Heart right ventricle (tissue), 16 donors: ENCODE results near the gene ACCSL. TPM values are rescaled to one million over a fixed set of nuclear protein-coding genes. Genes with fewer than 3 reads are reported as not detected.

ENCODE experiments used
- ATAC-seq, 8 donors: fragments of 200-7000 bp; cut with Tn5 transposase; one replicate each; pipeline ENCODE4 v1.9.1; 2020; ENCODE audit warnings: mild to moderate bottlenecking in 8 of 8, moderate library complexity in 8 of 8, moderate number of reproducible peaks in 1 of 8
- DNase-seq, 2 donors: peaks; one replicate each; pipeline ENCODE4 v3.0.0-alpha.2; 2020
- H3K27ac ChIP-seq, 10 donors: fragments of 200-600 bp; sonication (generic) in 2 of 10; one replicate each; pipeline versions ENCODE4 v1.5.0 to v1.8.0; 2020 to 2022; ENCODE audit warnings: mild to moderate bottlenecking in 3 of 10
- H3K27me3 ChIP-seq, 7 donors: fragments of 200-600 bp; one replicate each; pipeline ENCODE4 v1.8.0; 2021 to 2022; ENCODE audit warnings: mild to moderate bottlenecking in 2 of 7
- H3K36me3 ChIP-seq, 9 donors: fragments of 200-600 bp; sonication (generic) in 1 of 9; one replicate each; pipeline versions ENCODE4 v1.5.0 to v1.8.0; 2020 to 2022; ENCODE audit warnings: mild to moderate bottlenecking in 2 of 9
- H3K4me1 ChIP-seq, 9 donors: fragments of 200-600 bp; sonication (generic) in 1 of 9; one replicate each; pipeline versions ENCODE4 v1.5.0 to v1.8.0; 2020 to 2022; ENCODE audit warnings: mild to moderate bottlenecking in 4 of 9
- H3K4me3 ChIP-seq, 10 donors: fragments of 200-600 bp; sonication (generic) in 2 of 10; one replicate each; pipeline versions ENCODE4 v1.5.0 to v1.8.0; 2020 to 2022; ENCODE audit warnings: mild to moderate bottlenecking in 7 of 10, moderate library complexity in 2 of 10
- H3K9me3 ChIP-seq, 11 donors: fragments of 200-600 bp in 10 of 11; sonication (generic) in 2 of 11; one replicate each; pipeline versions ENCODE4 v1.5.0 to v1.8.0; 2013 to 2022; ENCODE audit warnings: mild to moderate bottlenecking in 2 of 11, control low read depth in 1 of 11, moderate library complexity in 1 of 11
- WGBS, 2 donors: extraction: QIAGEN DNeasy Blood & Tissue Kit; methylation state at CpG; one replicate each; pipeline ENCODE4 v1.1.7; 2013; ENCODE audit warnings: inconsistent platforms in 1 of 2; 5-methylcytosine and 5-hydroxymethylcytosine counted together
- intact Hi-C, 10 donors: fragments of 100-400 bp; cut with DNase I; formaldehyde crosslinking; loops; one replicate each; pipeline versions ENCODE4 v1.11.1 to v1.14.2; 2022
- polyA plus RNA-seq, 2 donors: library from polyadenylated mRNA; stranded (reverse); fragments of 200-250 nt; gene quantifications; one replicate each; pipeline ENCODE4 v1.2.3, GENCODE V29; 2013
- total RNA-seq, 10 donors: library from RNA; stranded (reverse); fragmentation: NEBNext Ultra II Directional in 3 of 10; extraction: Animal tissue kit (Norgen Biotek cat#: 25700) in 3 of 10; gene quantifications; one replicate each; pipeline versions ENCODE4 v1.2.1 to v1.2.4, GENCODE V29; 2021 to 2023
- TF ChIP-seq, protein P1 (sequence below), 9 donors: fragments of 200-600 bp; sonication (generic) in 2 of 9; IDR thresholded peaks; one replicate each; pipeline versions ENCODE4 v1.5.0 to v1.8.0; 2021 to 2022; ENCODE audit warnings: antibody characterized with exemption in 9 of 9, mild to moderate bottlenecking in 5 of 9, moderate library complexity in 1 of 9
- donor health status: Arrhythmogenic right ventricular cardiomyopathy.
- donor health status: ischemic (EF 13 %, LVEDD 7.1; RV severe dilation, severe dysfunction).
- donor health status: healthy with polysubstance abuse.
- donor health status: DM: no; HTN: yes; CAD: no.
- donor health status: DM: no; HTN: no; CAD: no.
- donor health status: ischemic (EF 25% LVEDD 6.9; RV normal size, moderate dysfunction).
- donor health status: ischemic (EF 25% LVEDD 5.7; RV mildly dilated, moderate dysfunction).
- donor health status: healthy.
- donor health status: DM: yes; HTN: yes; CAD: no.
- donor health status: Ischemic cardiomyopathy.
- donor health status: ischemic (EF 35%, LVEDD 5.7; RV mildly dilated, moderate dysfunction).
- donor health status: nonischemic (EF 11% LVEDD 7.7; RV severe dilation, severe dysfunction).
- donor health status: DM: yes; HTN: yes; CAD: no.
- donor health status: PGD.
- donor health status: ischemic (EF 29% LVEDD 5.4; RV normal size, mild dysfunction).
- donor health status: nonischemic (EF 23%, LVEDD 6.1; RV moderate dilation, normal function).

The ACCSL gene
- total and polyA plus RNA-seq, 12 donors, result not detected

DNA sequence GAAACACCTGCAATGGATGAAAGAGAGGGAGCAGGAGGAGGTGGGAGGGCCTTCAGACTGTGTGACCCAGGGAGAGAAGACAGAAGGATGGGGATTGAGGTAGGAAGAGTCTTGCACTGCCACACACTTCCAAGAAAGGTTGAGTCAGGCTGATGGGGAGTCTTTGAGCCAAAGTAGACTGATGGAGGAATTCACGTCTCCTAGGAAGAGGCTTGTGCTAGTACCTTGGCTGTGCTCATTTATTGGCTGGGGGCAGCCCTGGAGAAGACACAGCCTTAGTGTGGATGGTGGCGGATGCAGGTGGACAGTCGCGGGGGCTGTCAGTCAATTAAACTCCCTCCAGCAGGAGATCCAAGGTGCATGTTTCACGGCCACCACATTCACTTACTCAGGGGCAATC lies 16.2 kb upstream of the ACCSL start:
- H3K4me3 ChIP-seq, result no peak overlapping the region
- peak overlapping the region; percentile 28 to 89 (median 78) for H3K27ac ChIP-seq
- peaks cover 0 to 6% (median 0%) of the 10 kb centered on the region in 11 donors for H3K9me3 ChIP-seq
- peaks cover 9 to 45% (median 37%) of the 10 kb centered on the region in 9 donors for H3K4me1 ChIP-seq
- intact Hi-C loops, result loop anchor here in 7 of 10 donors (2.0 to 10.0 kb wide), 5 partner anchors 43 to 89 kb away; partner anchors contain the start of gene C11orf96 (in 3 of the 7)
- DNase-seq (no peak), ATAC-seq (no peak)
- no peaks in the 10 kb centered on the region for H3K27me3 ChIP-seq
- no peaks in the 10 kb centered on the region for H3K36me3 ChIP-seq
- TF ChIP-seq, protein P1, sequence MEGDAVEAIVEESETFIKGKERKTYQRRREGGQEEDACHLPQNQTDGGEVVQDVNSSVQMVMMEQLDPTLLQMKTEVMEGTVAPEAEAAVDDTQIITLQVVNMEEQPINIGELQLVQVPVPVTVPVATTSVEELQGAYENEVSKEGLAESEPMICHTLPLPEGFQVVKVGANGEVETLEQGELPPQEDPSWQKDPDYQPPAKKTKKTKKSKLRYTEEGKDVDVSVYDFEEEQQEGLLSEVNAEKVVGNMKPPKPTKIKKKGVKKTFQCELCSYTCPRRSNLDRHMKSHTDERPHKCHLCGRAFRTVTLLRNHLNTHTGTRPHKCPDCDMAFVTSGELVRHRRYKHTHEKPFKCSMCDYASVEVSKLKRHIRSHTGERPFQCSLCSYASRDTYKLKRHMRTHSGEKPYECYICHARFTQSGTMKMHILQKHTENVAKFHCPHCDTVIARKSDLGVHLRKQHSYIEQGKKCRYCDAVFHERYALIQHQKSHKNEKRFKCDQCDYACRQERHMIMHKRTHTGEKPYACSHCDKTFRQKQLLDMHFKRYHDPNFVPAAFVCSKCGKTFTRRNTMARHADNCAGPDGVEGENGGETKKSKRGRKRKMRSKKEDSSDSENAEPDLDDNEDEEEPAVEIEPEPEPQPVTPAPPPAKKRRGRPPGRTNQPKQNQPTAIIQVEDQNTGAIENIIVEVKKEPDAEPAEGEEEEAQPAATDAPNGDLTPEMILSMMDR (IDR thresholded peaks at IDR 0.05), result no peak
- WGBS, 2 donors, result 94 to 95% methylated on average over 5 of the region's 5 CpGs

DNA sequence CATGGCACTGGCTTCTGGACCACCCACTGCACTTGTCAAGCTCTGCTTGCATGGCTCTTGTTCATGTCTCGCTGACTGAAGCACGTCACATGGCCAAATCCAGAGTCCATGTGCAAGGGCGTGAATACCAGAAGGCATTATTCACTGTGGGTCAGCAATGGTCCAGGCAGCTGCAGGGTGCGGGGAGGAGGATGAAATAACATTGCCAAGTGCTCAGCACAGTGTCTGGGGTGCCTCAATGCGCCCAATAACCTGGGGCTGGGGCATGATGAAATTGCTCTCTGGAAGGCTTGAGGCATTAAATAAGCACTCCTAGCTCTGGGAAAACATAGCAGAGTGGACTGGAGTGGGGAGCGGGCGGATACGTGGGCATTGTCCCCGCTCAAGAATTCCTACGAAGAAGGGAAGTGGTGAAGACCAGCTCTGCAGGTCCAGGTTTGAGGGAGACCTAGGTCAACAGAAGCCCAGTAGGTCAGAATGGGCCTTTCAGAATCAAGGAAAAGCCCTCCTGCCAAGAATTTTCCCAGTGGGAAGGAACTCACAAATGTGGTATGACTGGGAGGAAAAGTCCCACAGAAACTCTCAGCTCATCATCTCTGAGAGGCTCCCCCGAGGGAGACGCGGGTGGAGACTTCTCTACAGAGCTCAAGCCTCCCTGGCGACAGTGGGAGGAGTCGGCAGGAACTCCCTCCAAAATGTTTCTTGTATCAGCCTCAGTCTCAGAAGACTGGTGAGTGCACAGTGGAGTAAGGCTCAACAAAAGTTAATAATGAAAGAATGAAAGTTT lies 15.3 kb upstream of the ACCSL start:
- peak; percentile 68 to 71 for DNase-seq
- Histone ChIP-seq H3K4me3 (no peak overlapping the region), H3K4me1 (peaks cover 9 to 52% (median 45%) of the 10 kb centered on the region in 9 donors), H3K27me3 (no peaks in the 10 kb centered on the region), H3K27ac (peak overlapping the region in 9 of 10 donors; percentile 43 to 89 (median 74)), H3K9me3 (no peaks in the 10 kb centered on the region), H3K36me3 (no peaks in the 10 kb centered on the region)
- 62 to 72% methylated on average over 15 of the region's 15 CpGs for WGBS, 2 donors
- intact Hi-C loops, result loop anchor here in 6 of 10 donors (1.0 to 10.0 kb wide), 5 partner anchors 45 to 88 kb away; partner anchors contain the start of gene C11orf96 (in 2 of the 6)
- TF ChIP-seq, protein P1 (IDR thresholded peaks at IDR 0.05), result no peak
- ATAC-seq, result peak; percentile 10 to 43 (median 30)

DNA sequence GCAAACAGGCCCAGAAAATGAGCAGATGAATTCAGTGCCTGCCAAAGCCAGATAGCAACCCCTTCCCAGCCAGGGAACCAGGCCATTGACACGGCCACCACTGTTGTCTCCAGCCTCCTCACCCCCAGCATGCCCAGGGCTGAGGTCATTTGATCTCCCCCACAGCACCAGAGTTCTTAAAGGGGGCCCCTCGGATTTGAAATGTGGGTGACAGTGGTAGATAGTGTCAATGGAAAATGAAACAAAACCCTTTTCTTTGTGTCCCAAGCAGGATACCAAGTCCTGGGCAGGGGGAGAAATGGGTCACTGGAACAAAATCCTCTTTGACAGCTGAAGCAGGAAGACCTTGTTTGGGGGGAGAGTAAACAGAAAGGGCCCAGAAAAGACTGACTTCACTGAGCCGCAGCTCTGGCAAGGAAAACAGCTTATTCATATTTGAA lies 14.3 kb upstream of the ACCSL start:
- TF ChIP-seq, protein P1 (IDR thresholded peaks at IDR 0.05), result no peak
- no peaks in the 10 kb centered on the region for H3K27me3 ChIP-seq
- H3K4me3 ChIP-seq, result no peak overlapping the region
- intact Hi-C loops, result loop anchor here in 5 of 10 donors (2.0 to 10.0 kb wide), 4 partner anchors 46 to 89 kb away; partner anchors contain the start of gene C11orf96 (in 2 of the 5)
- H3K36me3 ChIP-seq, result no peaks in the 10 kb centered on the region
- ATAC-seq (no peak), DNase-seq (no peak)
- H3K9me3 ChIP-seq, result no peaks in the 10 kb centered on the region
- H3K4me1 ChIP-seq, result peaks cover 9 to 53% (median 45%) of the 10 kb centered on the region in 9 donors
- H3K27ac ChIP-seq, result peak overlapping the region in 8 of 10 donors; percentile 30 to 86 (median 72)
- 41 to 52% methylated on average over 3 of the region's 3 CpGs for WGBS, 2 donors

DNA sequence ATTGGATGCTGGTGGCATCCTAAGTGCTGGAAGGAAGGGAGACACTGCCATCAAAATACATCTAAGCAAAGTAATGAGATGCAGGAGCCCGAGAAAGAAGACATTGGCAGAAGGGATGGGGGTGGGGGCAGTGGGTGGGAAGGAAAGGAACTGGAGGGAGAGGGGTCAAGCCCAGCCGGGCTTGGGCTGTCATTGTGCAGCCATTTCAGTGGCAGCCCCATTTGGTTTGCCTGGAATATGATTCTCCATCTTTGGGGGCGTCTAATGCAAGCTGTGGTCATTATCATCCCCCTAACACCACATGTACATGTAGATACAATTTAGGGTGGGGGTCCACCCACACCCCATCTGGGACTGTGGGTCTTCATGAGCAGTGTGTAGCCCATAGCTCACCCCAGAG lies 13.9 kb upstream of the ACCSL start:
- intact Hi-C loops, result loop anchor here in 5 of 10 donors (2.0 to 10.0 kb wide), 4 partner anchors 47 to 89 kb away; partner anchors contain the start of gene C11orf96 (in 2 of the 5)
- ATAC-seq (no peak), DNase-seq (no peak)
- Histone ChIP-seq H3K9me3 (no peaks in the 10 kb centered on the region), H3K4me1 (peaks cover 9 to 53% (median 45%) of the 10 kb centered on the region in 9 donors), H3K27me3 (no peaks in the 10 kb centered on the region), H3K27ac (peak overlapping the region in 3 of 10 donors; percentile 69 to 86 (median 74)), H3K4me3 (no peak overlapping the region), H3K36me3 (no peaks in the 10 kb centered on the region)
- TF ChIP-seq, protein P1 (IDR thresholded peaks at IDR 0.05), result no peak
- 55 to 56% methylated on average over 3 of the region's 3 CpGs for WGBS, 2 donors
